GM23248 (cell line): ENCODE data around the gene SCAF4. TPM values are rescaled to one million over a fixed set of nuclear protein-coding genes. Genes with fewer than 3 reads are reported as not detected.

ENCODE experiments used
- DNase-seq: peaks from one replicate; pipeline ENCODE4 v3.0.0-alpha.2; 2015
- H2AFZ ChIP-seq: fragments of 200-600 bp; sonication (generic); 2 replicates; pipeline ENCODE4 v1.6.1; 2016; ENCODE audit warnings: antibody characterized with exemption
- H3F3A ChIP-seq: fragments of 200-600 bp; sonication (generic); 2 replicates; pipeline ENCODE4 v1.6.1; 2016; ENCODE audit warnings: mild to moderate bottlenecking, antibody characterized with exemption, mixed run types; ENCODE audit not compliant: insufficient read depth
- H3K27ac ChIP-seq: fragments of 200-600 bp; sonication (generic); 2 replicates; pipeline ENCODE4 v1.5.1; 2016; ENCODE audit warnings: mild to moderate bottlenecking
- H3K27me3 ChIP-seq: fragments of 200-600 bp; sonication (generic); replicated peaks from 2 replicates; pipeline ENCODE4 v1.6.1; 2016; ENCODE audit warnings: mild to moderate bottlenecking; ENCODE audit not compliant: insufficient read depth
- H3K36me3 ChIP-seq: fragments of 200-600 bp; sonication (generic); 2 replicates; pipeline ENCODE4 v1.6.1; 2016; ENCODE audit warnings: low read depth, mild to moderate bottlenecking
- H3K4me1 ChIP-seq: fragments of 200-600 bp; sonication (generic); 2 replicates; pipeline ENCODE4 v1.6.1; 2016; ENCODE audit warnings: mild to moderate bottlenecking; ENCODE audit not compliant: insufficient read depth
- H3K4me2 ChIP-seq: fragments of 200-600 bp; sonication (generic); one replicate; pipeline ENCODE4 v1.6.1; 2016; ENCODE audit warnings: mild to moderate bottlenecking; ENCODE audit not compliant: unreplicated experiment
- H3K4me3 ChIP-seq: fragments of 200-600 bp; sonication (generic); 2 replicates; pipeline ENCODE4 v1.5.1; 2016; ENCODE audit warnings: mild to moderate bottlenecking
- H3K79me2 ChIP-seq: fragments of 200-600 bp; sonication (generic); 2 replicates; pipeline ENCODE4 v1.6.1; 2016; ENCODE audit warnings: mild to moderate bottlenecking; ENCODE audit not compliant: insufficient read depth
- H3K9ac ChIP-seq: fragments of 200-600 bp; sonication (generic); 2 replicates; pipeline ENCODE4 v1.6.1; 2016; ENCODE audit warnings: mild to moderate bottlenecking
- H3K9me2 ChIP-seq: fragments of 200-600 bp; sonication (generic); 2 replicates; pipeline ENCODE4 v1.6.1; 2016; ENCODE audit warnings: mixed run types, mild to moderate bottlenecking, moderate library complexity; ENCODE audit not compliant: insufficient read depth
- H3K9me3 ChIP-seq: fragments of 200-600 bp; sonication (generic); one replicate; pipeline ENCODE4 v1.6.1; 2017; ENCODE audit warnings: low read depth
- H4K20me1 ChIP-seq: fragments of 200-600 bp; sonication (generic); 2 replicates; pipeline ENCODE4 v1.6.0; 2016; ENCODE audit not compliant: insufficient read depth
- EZH2 ChIP-seq: fragments of 200-600 bp; sonication (generic); IDR thresholded peaks from 2 replicates; pipeline ENCODE4 v1.6.1; 2018; ENCODE audit warnings: antibody characterized with exemption, mild to moderate bottlenecking; ENCODE audit not compliant: insufficient read depth, poor library complexity, severe bottlenecking
- EZH2phosphoT487 ChIP-seq: fragments of 200-600 bp; sonication (generic); IDR thresholded peaks from 2 replicates; pipeline ENCODE4 v1.6.1; 2018; ENCODE audit warnings: antibody characterized with exemption, moderate library complexity, mild to moderate bottlenecking, low read depth; ENCODE audit not compliant: insufficient read depth
- WGBS, 2 experiments: methylation state at CpG; one replicate each; pipeline ENCODE4 v1.1.6; 2015 to 2017; ENCODE audit warnings: low lambda C conversion rate in 2 of 2, low coverage in 1 of 2; ENCODE audit errors: missing lambda C conversion rate in 2 of 2; 5-methylcytosine and 5-hydroxymethylcytosine counted together
- in situ Hi-C: fragments of 300-500 bp; cut with MboI; formaldehyde crosslinking; loops from 2 replicates; pipeline ENCODE4 v1.15.0; 2020
- polyA plus RNA-seq: library from polyadenylated mRNA; unstranded; fragments of >200 nt; fragmentation: Nextera tagmentation; extraction: Ambion mirVana; gene quantifications from 2 replicates; pipeline ENCODE4 v1.2.1, GENCODE V29; 2016
- total RNA-seq: library from RNA; depleted of rRNA; stranded (reverse); fragments of >200 nt; shearing (Covaris generic); gene quantifications from 2 replicates; pipeline ENCODE4 v1.2.3, GENCODE V29; 2014

Gene SCAF4
- total and polyA plus RNA-seq, 2 experiments from 2014 or later: 3.2 to 19.4 TPM

DNA sequence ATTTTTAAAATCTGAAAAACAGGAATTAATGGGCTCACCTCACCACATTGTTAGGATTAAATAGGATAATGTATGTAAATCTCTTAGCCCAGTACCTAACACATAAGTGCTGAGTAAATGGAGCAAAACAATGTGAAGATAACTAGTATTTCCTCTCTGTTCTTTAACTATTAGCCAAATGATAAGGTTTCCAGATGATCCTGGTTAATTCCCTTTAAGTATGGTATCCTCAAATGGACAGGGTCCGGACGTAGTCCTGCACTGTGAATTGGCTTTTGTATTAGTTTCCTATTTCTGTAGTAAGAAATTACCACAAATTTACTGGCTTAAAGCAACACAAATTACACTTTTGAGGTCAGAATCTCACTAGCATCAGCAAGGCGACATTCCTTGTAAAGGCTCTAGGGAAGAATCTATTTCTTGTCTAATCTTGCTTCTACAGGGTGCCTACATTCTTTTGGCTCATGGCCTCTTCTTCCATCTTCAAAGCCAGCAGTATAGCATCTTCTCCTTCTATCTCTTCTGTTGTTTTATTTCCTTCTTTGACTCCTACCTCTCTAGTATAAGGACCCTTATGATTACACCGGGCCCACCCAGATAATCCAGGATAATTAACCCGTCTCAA is 17.1 kb downstream of the SCAF4 start:
- H4K20me1 ChIP-seq: peaks cover 20% of the 10 kb centered on the region
- in situ Hi-C loops: no loop called here
- no peak overlapping the region for H3K9ac ChIP-seq
- H3K27me3 ChIP-seq: no peaks in the 10 kb centered on the region
- H3K9me3 ChIP-seq: no peaks in the 10 kb centered on the region
- H3K4me2 ChIP-seq: no peak overlapping the region
- H3K4me1 ChIP-seq: peaks cover 62% of the 10 kb centered on the region
- no peak overlapping the region for H2AFZ ChIP-seq
- H3K79me2 ChIP-seq: peaks cover 100% of the 10 kb centered on the region
- H3K36me3 ChIP-seq: no peaks in the 10 kb centered on the region
- H3K27ac ChIP-seq: peak overlapping the region; percentile 33
- peaks cover 35% of the 10 kb centered on the region for H3F3A ChIP-seq
- TF ChIP-seq EZH2phosphoT487 (no peak), EZH2 (no peak)
- no peak for DNase-seq
- WGBS, 2 experiments: 97 to 99% methylated on average over 5 of the region's 5 CpGs
- H3K4me3 ChIP-seq: no peak overlapping the region
- no peaks in the 10 kb centered on the region for H3K9me2 ChIP-seq

DNA sequence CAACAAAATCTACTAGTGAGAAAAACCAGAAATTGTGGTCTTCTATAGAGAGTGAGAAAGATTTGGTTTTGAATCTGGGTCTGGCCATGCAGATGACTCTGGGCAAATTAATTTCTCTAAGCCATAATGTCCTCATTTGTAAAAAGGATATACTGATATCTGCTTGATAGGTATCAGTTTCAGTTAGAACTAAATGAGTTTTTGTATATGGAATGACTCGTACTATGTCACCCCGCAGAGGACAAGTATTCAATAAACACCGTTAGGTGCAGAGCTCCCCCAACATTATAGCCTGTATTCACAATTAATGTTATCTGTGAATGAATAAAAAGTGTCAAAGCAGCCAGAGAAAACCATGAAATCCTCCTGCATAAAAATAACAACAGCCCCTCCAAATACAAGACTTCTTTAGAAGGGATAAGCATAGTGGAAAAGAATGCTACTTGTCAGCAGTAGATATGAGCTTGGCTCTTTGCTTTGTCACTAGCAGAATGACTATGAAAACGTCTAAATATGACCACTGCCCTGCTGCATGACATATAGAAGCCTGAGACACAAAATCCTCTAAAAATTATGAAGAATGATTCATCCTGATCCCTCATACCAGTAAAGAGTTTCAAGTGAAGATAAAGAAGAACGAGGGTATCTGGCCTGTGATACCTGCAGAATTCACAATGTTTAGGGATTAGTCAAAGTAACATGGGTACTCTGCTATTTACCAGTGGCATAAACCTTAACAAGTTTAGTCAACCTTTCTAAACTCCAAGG is 17.8 kb downstream of the SCAF4 start:
- 69 to 75% methylated on average over 5 of the region's 5 CpGs for WGBS, 2 experiments
- Histone ChIP-seq H3K4me2 (peak overlapping the region; percentile 26), H3K9me3 (no peaks in the 10 kb centered on the region), H3K4me3 (no peak overlapping the region), H4K20me1 (peaks cover 20% of the 10 kb centered on the region), H2AFZ (no peak overlapping the region), H3K79me2 (peaks cover 100% of the 10 kb centered on the region), H3K36me3 (no peaks in the 10 kb centered on the region), H3F3A (peaks cover 42% of the 10 kb centered on the region), H3K27me3 (no peaks in the 10 kb centered on the region), H3K9ac (no peak overlapping the region), H3K4me1 (peaks cover 69% of the 10 kb centered on the region), H3K9me2 (no peaks in the 10 kb centered on the region), H3K27ac (peak overlapping the region; percentile 33)
- peak; percentile 58 for DNase-seq
- in situ Hi-C loops: no loop called here
- TF ChIP-seq EZH2: no peak
- no peak for TF ChIP-seq EZH2phosphoT487

DNA sequence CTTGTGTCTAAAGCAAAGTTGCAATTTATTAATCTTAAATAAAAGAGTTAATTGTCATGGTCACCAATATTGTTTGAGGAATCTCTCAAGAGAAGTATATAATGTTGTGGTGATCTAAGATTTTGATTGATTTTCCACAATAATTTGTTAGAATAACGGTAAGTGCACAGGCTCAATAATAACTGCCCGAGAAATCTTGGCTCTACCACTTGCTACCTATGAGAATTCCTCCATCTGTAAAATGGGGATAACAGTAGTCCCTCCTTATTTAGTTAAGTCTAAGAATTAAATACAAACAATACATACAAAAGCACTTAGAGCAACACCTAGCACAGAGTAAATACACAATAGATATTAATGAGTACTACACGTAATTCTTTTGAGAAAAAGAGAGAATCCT is 18.8 kb downstream of the SCAF4 start:
- no peaks in the 10 kb centered on the region for H3K9me2 ChIP-seq
- 61 to 66% methylated on average over 3 of the region's 3 CpGs for WGBS, 2 experiments
- peak overlapping the region; percentile 1 for H3K4me2 ChIP-seq
- H3K9ac ChIP-seq: no peak overlapping the region
- H3K27me3 ChIP-seq: no peaks in the 10 kb centered on the region
- no peak for DNase-seq
- H3K9me3 ChIP-seq: no peaks in the 10 kb centered on the region
- peaks cover 42% of the 10 kb centered on the region for H3F3A ChIP-seq
- H3K4me3 ChIP-seq: no peak overlapping the region
- peaks cover 69% of the 10 kb centered on the region for H3K4me1 ChIP-seq
- in situ Hi-C loops: no loop called here
- H4K20me1 ChIP-seq: peaks cover 14% of the 10 kb centered on the region
- peaks cover 100% of the 10 kb centered on the region for H3K79me2 ChIP-seq
- no peak overlapping the region for H3K27ac ChIP-seq
- TF ChIP-seq EZH2 (no peak), EZH2phosphoT487 (no peak)
- no peaks in the 10 kb centered on the region for H3K36me3 ChIP-seq
- H2AFZ ChIP-seq: no peak overlapping the region

DNA sequence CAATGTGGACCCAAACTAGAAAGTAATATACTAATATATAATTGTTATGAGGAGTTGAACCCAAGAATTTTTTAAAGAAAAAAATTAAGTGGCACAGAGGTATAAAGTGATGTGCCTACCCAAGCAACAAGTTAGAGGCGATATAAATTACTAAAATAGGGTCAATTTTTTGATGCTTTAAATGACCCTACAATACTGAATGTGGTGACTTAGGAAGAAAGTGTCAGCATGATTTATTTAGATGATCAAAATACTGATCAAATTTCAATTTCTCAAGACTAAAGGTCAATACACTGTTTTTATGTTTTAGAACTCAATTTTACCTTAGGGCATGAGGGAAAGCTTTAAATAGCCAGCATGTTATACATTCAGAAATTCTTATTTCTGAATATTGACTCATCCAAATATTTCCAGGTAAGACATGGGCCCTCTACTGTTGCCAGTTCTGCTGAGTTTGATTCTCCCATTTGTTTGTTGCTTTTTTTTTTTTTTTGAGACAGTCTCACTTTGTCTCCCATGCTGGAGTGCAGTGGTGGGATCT is 20.1 kb downstream of the SCAF4 start:
- in situ Hi-C loops: no loop called here
- 97 to 100% methylated on average over 1 of the region's 1 CpG for WGBS, 2 experiments
- no peaks in the 10 kb centered on the region for H3K27me3 ChIP-seq
- H3K9me3 ChIP-seq: no peaks in the 10 kb centered on the region
- H3F3A ChIP-seq: peaks cover 42% of the 10 kb centered on the region
- peaks cover 100% of the 10 kb centered on the region for H3K79me2 ChIP-seq
- H4K20me1 ChIP-seq: peaks cover 8% of the 10 kb centered on the region; the same call in 1 of the 2 replicates
- no peak overlapping the region for H3K9ac ChIP-seq
- H3K4me3 ChIP-seq: no peak overlapping the region
- no peak overlapping the region for H3K27ac ChIP-seq
- H3K4me2 ChIP-seq: no peak overlapping the region
- no peak for DNase-seq
- no peak overlapping the region for H2AFZ ChIP-seq
- TF ChIP-seq EZH2phosphoT487: no peak
- no peak for TF ChIP-seq EZH2
- H3K4me1 ChIP-seq: peaks cover 66% of the 10 kb centered on the region
- H3K9me2 ChIP-seq: no peaks in the 10 kb centered on the region
- no peaks in the 10 kb centered on the region for H3K36me3 ChIP-seq
